ENCODE data around the gene BTG1.

BTG1 gene

GRCh38 chr12:92134638-92135274 is 10.9 kb downstream of the BTG1 start:
- Histone ChIP-seq H3K4me2 (ENCODE audit: low read depth, low read length, poor library complexity, severe bottlenecking) (peak overlapping the region; percentile 95), H3K9ac (ENCODE audit: low read depth, low read length, poor library complexity, severe bottlenecking) (no peak overlapping the region), H3K27me3 (ENCODE audit: insufficient read depth, low read length, poor library complexity, severe bottlenecking) (no peaks in the 10 kb centered on the region), H3K36me3 (ENCODE audit: insufficient read depth, low read length) (no peaks in the 10 kb centered on the region), H3K4me3 (ENCODE audit: low read length, poor library complexity, severe bottlenecking) (peak overlapping the region; percentile 43), H4K20me1 (ENCODE audit: insufficient read depth, low read length, poor library complexity, severe bottlenecking) (peaks cover 52% of the 10 kb centered on the region), H3K79me2 (ENCODE audit: insufficient read depth, low read length) (peaks cover 99% of the 10 kb centered on the region), H3K9me3 (ENCODE audit: insufficient read depth, low read depth, low read length) (no peaks in the 10 kb centered on the region), H3F3A (ENCODE audit: low read depth) (no peaks in the 10 kb centered on the region), H2AFZ (ENCODE audit: low read length) (no peak overlapping the region), H3K9me2 (replicated peaks; ENCODE audit: low read depth, low read length) (no peaks in the 10 kb centered on the region), H3K4me1 (ENCODE audit: insufficient read depth, low read length, poor library complexity, severe bottlenecking) (peaks cover 71% of the 10 kb centered on the region)
- TF ChIP-seq EZH2phosphoT487 (IDR thresholded peaks at IDR 0.05; ENCODE audit: borderline replicate concordance) (no peak), CTCF (conservative IDR thresholded peaks at IDR 0.05; ENCODE audit: low read length) (no peak)

- Histone ChIP-seq H3K4me3 (ENCODE audit: low read length, poor library complexity, severe bottlenecking) (peak overlapping the region; percentile 43), H4K20me1 (ENCODE audit: insufficient read depth, low read length, poor library complexity, severe bottlenecking) (peaks cover 45% of the 10 kb centered on the region), H3K36me3 (ENCODE audit: insufficient read depth, low read length) (no peaks in the 10 kb centered on the region), H3K4me1 (ENCODE audit: insufficient read depth, low read length, poor library complexity, severe bottlenecking) (peaks cover 64% of the 10 kb centered on the region), H3K9me2 (replicated peaks; ENCODE audit: low read depth, low read length) (no peaks in the 10 kb centered on the region), H3K9ac (ENCODE audit: low read depth, low read length, poor library complexity, severe bottlenecking) (no peak overlapping the region), H3K9me3 (ENCODE audit: insufficient read depth, low read depth, low read length) (no peaks in the 10 kb centered on the region), H3K79me2 (ENCODE audit: insufficient read depth, low read length) (peaks cover 98% of the 10 kb centered on the region), H2AFZ (ENCODE audit: low read length) (no peak overlapping the region), H3F3A (ENCODE audit: low read depth) (no peaks in the 10 kb centered on the region), H3K4me2 (ENCODE audit: low read depth, low read length, poor library complexity, severe bottlenecking) (peak overlapping the region; percentile 95), H3K27me3 (ENCODE audit: insufficient read depth, low read length, poor library complexity, severe bottlenecking) (no peaks in the 10 kb centered on the region)
- TF ChIP-seq CTCF (conservative IDR thresholded peaks at IDR 0.05; ENCODE audit: low read length) (no peak), EZH2phosphoT487 (IDR thresholded peaks at IDR 0.05; ENCODE audit: borderline replicate concordance) (no peak)
These were observed 11.6 kb downstream of the BTG1 start for GRCh38 chr12:92133795-92134637.

GRCh38 chr12:92133171-92133570 is 12.5 kb downstream of the BTG1 start:
- Histone ChIP-seq H2AFZ (ENCODE audit: low read length) (no peak overlapping the region), H3K4me1 (ENCODE audit: insufficient read depth, low read length, poor library complexity, severe bottlenecking) (peaks cover 56% of the 10 kb centered on the region), H3K36me3 (ENCODE audit: insufficient read depth, low read length) (no peaks in the 10 kb centered on the region), H4K20me1 (ENCODE audit: insufficient read depth, low read length, poor library complexity, severe bottlenecking) (peaks cover 36% of the 10 kb centered on the region), H3K27me3 (ENCODE audit: insufficient read depth, low read length, poor library complexity, severe bottlenecking) (no peaks in the 10 kb centered on the region), H3K9ac (ENCODE audit: low read depth, low read length, poor library complexity, severe bottlenecking) (no peak overlapping the region), H3K4me3 (ENCODE audit: low read length, poor library complexity, severe bottlenecking) (peak overlapping the region; percentile 43), H3K4me2 (ENCODE audit: low read depth, low read length, poor library complexity, severe bottlenecking) (peak overlapping the region; percentile 95), H3K79me2 (ENCODE audit: insufficient read depth, low read length) (peaks cover 97% of the 10 kb centered on the region), H3F3A (ENCODE audit: low read depth) (no peaks in the 10 kb centered on the region), H3K9me2 (replicated peaks; ENCODE audit: low read depth, low read length) (no peaks in the 10 kb centered on the region), H3K9me3 (ENCODE audit: insufficient read depth, low read depth, low read length) (no peaks in the 10 kb centered on the region)
- no peak for TF ChIP-seq CTCF (conservative IDR thresholded peaks at IDR 0.05; ENCODE audit: low read length)
- no peak for TF ChIP-seq EZH2phosphoT487 (IDR thresholded peaks at IDR 0.05; ENCODE audit: borderline replicate concordance)

Measured in Loucy (cell line).